Measurements from ENCODE around the gene C12orf56.
"Not testable (repeated sequence)": the region's sequence is repeated elsewhere in the genome, so short reads cannot be mapped to it uniquely, and the experiment has no call there.

Gene C12orf56

GRCh38 chr12:64299628-64300027 lies 90.9 kb downstream of the C12orf56 start:
- H4K91ac ChIP-seq (ENCODE audit: low read depth, low read length): no peak overlapping the region
- H4K8ac ChIP-seq (ENCODE audit: low read depth, low read length): no peak overlapping the region
- no peak overlapping the region for H3K27ac ChIP-seq (ENCODE audit: low read depth, low read length)
- H4K12ac ChIP-seq (ENCODE audit: low read depth, low read length): no peak overlapping the region
- H3K4me1 ChIP-seq (ENCODE audit: control insufficient read depth in 1 of 2, insufficient read depth in 2 of 2, low read length in 2 of 2): no peaks in the 10 kb centered on the region
- no peak overlapping the region for H2BK120ac ChIP-seq (ENCODE audit: insufficient read depth, low read length, poor library complexity)
- no peak overlapping the region for H3K14ac ChIP-seq (ENCODE audit: low read length)
- H3K36me3 ChIP-seq (ENCODE audit: control insufficient read depth in 1 of 2, insufficient read depth in 2 of 2, low read length in 2 of 2): no peaks in the 10 kb centered on the region
- H3K4ac ChIP-seq (ENCODE audit: low read depth, low read length): no peak overlapping the region
- H3K18ac ChIP-seq (ENCODE audit: low read length): no peak overlapping the region
- H3K79me2 ChIP-seq (ENCODE audit: control insufficient read depth, insufficient read depth, low read length, poor library complexity): no peaks in the 10 kb centered on the region
- H3K9me3 ChIP-seq (ENCODE audit: insufficient read depth, low read depth, low read length): peaks cover 4% of the 10 kb centered on the region
- no peak overlapping the region for H3K4me3 ChIP-seq (ENCODE audit: low read depth, low read length)
- no peaks in the 10 kb centered on the region for H3K79me1 ChIP-seq (ENCODE audit: low read length)
- no peak overlapping the region for H3K4me2 ChIP-seq (ENCODE audit: low read length)
- no peaks in the 10 kb centered on the region for H3K27me3 ChIP-seq (ENCODE audit: insufficient read depth, low read length)
- no peak overlapping the region for H2AFZ ChIP-seq (ENCODE audit: insufficient read depth, low read length, poor library complexity)
- no peak overlapping the region for H2BK5ac ChIP-seq (ENCODE audit: low read depth, low read length, poor library complexity)
- H3K23ac ChIP-seq (ENCODE audit: low read length): no peak overlapping the region
- WGBS (ENCODE audit: extremely low coverage, insufficient coverage, insufficient read length): no CpG with 5 or more reads among the region's 3 CpGs
- no peak overlapping the region for H2AK5ac ChIP-seq (ENCODE audit: low read length)
- DNase-seq: no peak
- no peak overlapping the region for H2BK12ac ChIP-seq (ENCODE audit: low read length)
- no peak overlapping the region for H3K9ac ChIP-seq (ENCODE audit: low read length)

GRCh38 chr12:64296301-64296700 lies 94.3 kb downstream of the C12orf56 start:
- Histone ChIP-seq H3K27ac (ENCODE audit: low read depth, low read length) (no peak overlapping the region), H4K8ac (ENCODE audit: low read depth, low read length) (no peak overlapping the region), H3K79me1 (ENCODE audit: low read length) (no peaks in the 10 kb centered on the region), H2BK120ac (ENCODE audit: insufficient read depth, low read length, poor library complexity) (no peak overlapping the region), H2BK5ac (ENCODE audit: low read depth, low read length, poor library complexity) (no peak overlapping the region), H3K23ac (ENCODE audit: low read length) (no peak overlapping the region), H3K4me1 (ENCODE audit: control insufficient read depth in 1 of 2, insufficient read depth in 2 of 2, low read length in 2 of 2) (no peaks in the 10 kb centered on the region), H3K79me2 (ENCODE audit: control insufficient read depth, insufficient read depth, low read length, poor library complexity) (no peaks in the 10 kb centered on the region), H4K12ac (ENCODE audit: low read depth, low read length) (no peak overlapping the region), H2AFZ (ENCODE audit: insufficient read depth, low read length, poor library complexity) (no peak overlapping the region), H3K4ac (ENCODE audit: low read depth, low read length) (no peak overlapping the region), H3K36me3 (ENCODE audit: control insufficient read depth in 1 of 2, insufficient read depth in 2 of 2, low read length in 2 of 2) (no peaks in the 10 kb centered on the region), H3K9ac (ENCODE audit: low read length) (no peak overlapping the region), H3K9me3 (ENCODE audit: insufficient read depth, low read depth, low read length) (peaks cover 4% of the 10 kb centered on the region), H3K18ac (ENCODE audit: low read length) (no peak overlapping the region), H2BK12ac (ENCODE audit: low read length) (no peak overlapping the region), H3K27me3 (ENCODE audit: insufficient read depth, low read length) (no peaks in the 10 kb centered on the region), H3K4me2 (ENCODE audit: low read length) (no peak overlapping the region), H3K4me3 (ENCODE audit: low read depth, low read length) (no peak overlapping the region), H2AK5ac (ENCODE audit: low read length) (no peak overlapping the region), H4K91ac (ENCODE audit: low read depth, low read length) (no peak overlapping the region), H3K14ac (ENCODE audit: low read length) (no peak overlapping the region)
- DNase-seq: peak; percentile 55 to 81

- no peak overlapping the region for H3K23ac ChIP-seq (ENCODE audit: low read length)
- no CpG with 5 or more reads among the region's 4 CpGs for WGBS (ENCODE audit: extremely low coverage, insufficient coverage, insufficient read length)
- H3K36me3 ChIP-seq (ENCODE audit: control insufficient read depth in 1 of 2, insufficient read depth in 2 of 2, low read length in 2 of 2): no peaks in the 10 kb centered on the region
These were observed 96.7 kb downstream of the C12orf56 start for GRCh38 chr12:64293654-64294364.

GRCh38 chr12:64293174-64293573 lies 97.4 kb downstream of the C12orf56 start:
- H3K27ac ChIP-seq (ENCODE audit: low read depth, low read length): not testable (repeated sequence)

More at GRCh38 chr12:64293654-64294364, 96.7 kb downstream of the C12orf56 start:
- no peak overlapping the region for H4K12ac ChIP-seq (ENCODE audit: low read depth, low read length)
- DNase-seq: no peak
- H3K9me3 ChIP-seq (ENCODE audit: insufficient read depth, low read depth, low read length): no peaks in the 10 kb centered on the region
- no peak overlapping the region for H2AK5ac ChIP-seq (ENCODE audit: low read length)
- no peak overlapping the region for H4K91ac ChIP-seq (ENCODE audit: low read depth, low read length)
- no peak overlapping the region for H3K9ac ChIP-seq (ENCODE audit: low read length)
- H3K4me3 ChIP-seq (ENCODE audit: low read depth, low read length): no peak overlapping the region
- no peak overlapping the region for H3K4ac ChIP-seq (ENCODE audit: low read depth, low read length)
- H2AFZ ChIP-seq (ENCODE audit: insufficient read depth, low read length, poor library complexity): no peak overlapping the region
- no peak overlapping the region for H2BK120ac ChIP-seq (ENCODE audit: insufficient read depth, low read length, poor library complexity)
- no peaks in the 10 kb centered on the region for H3K79me2 ChIP-seq (ENCODE audit: control insufficient read depth, insufficient read depth, low read length, poor library complexity)
- H2BK5ac ChIP-seq (ENCODE audit: low read depth, low read length, poor library complexity): no peak overlapping the region
- H3K27me3 ChIP-seq (ENCODE audit: insufficient read depth, low read length): no peaks in the 10 kb centered on the region
- no peak overlapping the region for H3K18ac ChIP-seq (ENCODE audit: low read length)
- no peaks in the 10 kb centered on the region for H3K4me1 ChIP-seq (ENCODE audit: control insufficient read depth in 1 of 2, insufficient read depth in 2 of 2, low read length in 2 of 2)
- no peak overlapping the region for H3K27ac ChIP-seq (ENCODE audit: low read depth, low read length)
- no peak overlapping the region for H2BK12ac ChIP-seq (ENCODE audit: low read length)
- no peak overlapping the region for H4K8ac ChIP-seq (ENCODE audit: low read depth, low read length)
- no peak overlapping the region for H3K4me2 ChIP-seq (ENCODE audit: low read length)
- no peaks in the 10 kb centered on the region for H3K79me1 ChIP-seq (ENCODE audit: low read length)
- no peak overlapping the region for H3K14ac ChIP-seq (ENCODE audit: low read length)

More at GRCh38 chr12:64293174-64293573, 97.4 kb downstream of the C12orf56 start:
- not testable (repeated sequence) for H3K4me2 ChIP-seq (ENCODE audit: low read length); H4K12ac ChIP-seq (ENCODE audit: low read depth, low read length); H3K18ac ChIP-seq (ENCODE audit: low read length); H4K91ac ChIP-seq (ENCODE audit: low read depth, low read length); H3K4me3 ChIP-seq (ENCODE audit: low read depth, low read length); H2BK12ac ChIP-seq (ENCODE audit: low read length); H2AK5ac ChIP-seq (ENCODE audit: low read length); H3K79me2 ChIP-seq (ENCODE audit: control insufficient read depth, insufficient read depth, low read length, poor library complexity); H3K27me3 ChIP-seq (ENCODE audit: insufficient read depth, low read length); H3K14ac ChIP-seq (ENCODE audit: low read length); H3K9me3 ChIP-seq (ENCODE audit: insufficient read depth, low read depth, low read length); H2BK5ac ChIP-seq (ENCODE audit: low read depth, low read length, poor library complexity); H3K4ac ChIP-seq (ENCODE audit: low read depth, low read length); H3K23ac ChIP-seq (ENCODE audit: low read length); H3K9ac ChIP-seq (ENCODE audit: low read length); H2AFZ ChIP-seq (ENCODE audit: insufficient read depth, low read length, poor library complexity); H2BK120ac ChIP-seq (ENCODE audit: insufficient read depth, low read length, poor library complexity); H3K4me1 ChIP-seq (ENCODE audit: control insufficient read depth in 1 of 2, insufficient read depth in 2 of 2, low read length in 2 of 2); H3K36me3 ChIP-seq (ENCODE audit: control insufficient read depth in 1 of 2, insufficient read depth in 2 of 2, low read length in 2 of 2); H3K79me1 ChIP-seq (ENCODE audit: low read length)
- no CpG with 5 or more reads among the region's 15 CpGs for WGBS (ENCODE audit: extremely low coverage, insufficient coverage, insufficient read length)
- DNase-seq: peak in 1 of 2 donors; percentile 37
- peak overlapping the region; percentile 47 for H4K8ac ChIP-seq (ENCODE audit: low read depth, low read length)
